Heart right ventricle (tissue), 16 donors: ENCODE data around the gene METTL3. TPM values are rescaled to one million over a fixed set of nuclear protein-coding genes. Genes with fewer than 3 reads are reported as not detected.

Experiments
- ATAC-seq, 8 donors: fragments of 200-7000 bp; cut with Tn5 transposase; one replicate each; pipeline ENCODE4 v1.9.1; 2020; ENCODE audit warnings: mild to moderate bottlenecking in 8 of 8, moderate library complexity in 8 of 8, moderate number of reproducible peaks in 1 of 8
- DNase-seq, 2 donors: peaks; one replicate each; pipeline ENCODE4 v3.0.0-alpha.2; 2020
- H3K27ac ChIP-seq, 10 donors: fragments of 200-600 bp; sonication (generic) in 2 of 10; one replicate each; pipeline versions ENCODE4 v1.5.0 to v1.8.0; 2020 to 2022; ENCODE audit warnings: mild to moderate bottlenecking in 3 of 10
- H3K27me3 ChIP-seq, 7 donors: fragments of 200-600 bp; one replicate each; pipeline ENCODE4 v1.8.0; 2021 to 2022; ENCODE audit warnings: mild to moderate bottlenecking in 2 of 7
- H3K36me3 ChIP-seq, 9 donors: fragments of 200-600 bp; sonication (generic) in 1 of 9; one replicate each; pipeline versions ENCODE4 v1.5.0 to v1.8.0; 2020 to 2022; ENCODE audit warnings: mild to moderate bottlenecking in 2 of 9
- H3K4me1 ChIP-seq, 9 donors: fragments of 200-600 bp; sonication (generic) in 1 of 9; one replicate each; pipeline versions ENCODE4 v1.5.0 to v1.8.0; 2020 to 2022; ENCODE audit warnings: mild to moderate bottlenecking in 4 of 9
- H3K4me3 ChIP-seq, 10 donors: fragments of 200-600 bp; sonication (generic) in 2 of 10; one replicate each; pipeline versions ENCODE4 v1.5.0 to v1.8.0; 2020 to 2022; ENCODE audit warnings: mild to moderate bottlenecking in 7 of 10, moderate library complexity in 2 of 10
- H3K9me3 ChIP-seq, 11 donors: fragments of 200-600 bp in 10 of 11; sonication (generic) in 2 of 11; one replicate each; pipeline versions ENCODE4 v1.5.0 to v1.8.0; 2013 to 2022; ENCODE audit warnings: mild to moderate bottlenecking in 2 of 11, control low read depth in 1 of 11, moderate library complexity in 1 of 11
- CTCF ChIP-seq, 9 donors: fragments of 200-600 bp; sonication (generic) in 2 of 9; IDR thresholded peaks; one replicate each; pipeline versions ENCODE4 v1.5.0 to v1.8.0; 2021 to 2022; ENCODE audit warnings: antibody characterized with exemption in 9 of 9, mild to moderate bottlenecking in 5 of 9, moderate library complexity in 1 of 9
- WGBS, 2 donors: extraction: QIAGEN DNeasy Blood & Tissue Kit; methylation state at CpG; one replicate each; pipeline ENCODE4 v1.1.7; 2013; ENCODE audit warnings: inconsistent platforms in 1 of 2; 5-methylcytosine and 5-hydroxymethylcytosine counted together
- intact Hi-C, 10 donors: fragments of 100-400 bp; cut with DNase I; formaldehyde crosslinking; loops; one replicate each; pipeline versions ENCODE4 v1.11.1 to v1.14.2; 2022
- polyA plus RNA-seq, 2 donors: library from polyadenylated mRNA; stranded (reverse); fragments of 200-250 nt; gene quantifications; one replicate each; pipeline ENCODE4 v1.2.3, GENCODE V29; 2013
- total RNA-seq, 10 donors: library from RNA; stranded (reverse); fragmentation: NEBNext Ultra II Directional in 3 of 10; extraction: Animal tissue kit (Norgen Biotek cat#: 25700) in 3 of 10; gene quantifications; one replicate each; pipeline versions ENCODE4 v1.2.1 to v1.2.4, GENCODE V29; 2021 to 2023
- donor health status: Arrhythmogenic right ventricular cardiomyopathy.
- donor health status: ischemic (EF 13 %, LVEDD 7.1; RV severe dilation, severe dysfunction).
- donor health status: healthy with polysubstance abuse.
- donor health status: DM: no; HTN: yes; CAD: no.
- donor health status: DM: no; HTN: no; CAD: no.
- donor health status: ischemic (EF 25% LVEDD 6.9; RV normal size, moderate dysfunction).
- donor health status: ischemic (EF 25% LVEDD 5.7; RV mildly dilated, moderate dysfunction).
- donor health status: healthy.
- donor health status: DM: yes; HTN: yes; CAD: no.
- donor health status: Ischemic cardiomyopathy.
- donor health status: ischemic (EF 35%, LVEDD 5.7; RV mildly dilated, moderate dysfunction).
- donor health status: nonischemic (EF 11% LVEDD 7.7; RV severe dilation, severe dysfunction).
- donor health status: DM: yes; HTN: yes; CAD: no.
- donor health status: PGD.
- donor health status: ischemic (EF 29% LVEDD 5.4; RV normal size, mild dysfunction).
- donor health status: nonischemic (EF 23%, LVEDD 6.1; RV moderate dilation, normal function).

METTL3 gene
- total and polyA plus RNA-seq, 12 donors, result 21.0 to 46.7 (median 24.0) TPM

GRCh38 chr14:21455912-21456667, 55.0 kb downstream of the METTL3 start, which contains the start of gene CHD8:
Gene CHD8, minus strand, starts transcription at chr14:21456123. Its CDS starts 24,480 bp downstream, at chr14:21431643.
- WGBS, 2 donors, result 0 to 1% methylated on average over 36 of the region's 36 CpGs
- Histone ChIP-seq H3K9me3 (no peaks in the 10 kb centered on the region), H3K27ac (peak within 1 kb of the TSS; percentile 87 to 97 (median 94)), H3K4me3 (peak within 1 kb of the TSS; percentile 77 to 93 (median 87)), H3K36me3 (peaks cover 0 to 33% (median 9%) of the 10 kb centered on the region in 9 donors), H3K27me3 (no peaks in the 10 kb centered on the region), H3K4me1 (peaks cover 6 to 32% (median 25%) of the 10 kb centered on the region in 9 donors)
- peak; percentile 99 to 100 (median 100) for ATAC-seq
- DNase-seq, result peak; percentile 99 to 100
- TF ChIP-seq CTCF (IDR thresholded peaks at IDR 0.05), result peak; percentile 24 to 79 (median 69)
- intact Hi-C loops, result loop anchor here in 8 of 10 donors (1.0 to 10.0 kb wide), 9 partner anchors 19 to 101 kb away; partner anchors contain the start of genes TOX4 (in 6 of the 8), RAB2B (in 2 of the 8), METTL3 (in 1 of the 8) and SUPT16H (in 1 of the 8)

GRCh38 chr14:21455592-21455911, 55.6 kb downstream of the METTL3 start:
- Histone ChIP-seq H3K4me3 (peak overlapping the region; percentile 77 to 93 (median 87)), H3K4me1 (peaks cover 6 to 36% (median 25%) of the 10 kb centered on the region in 9 donors), H3K27me3 (no peaks in the 10 kb centered on the region), H3K36me3 (peaks cover 0 to 27% (median 4%) of the 10 kb centered on the region in 9 donors), H3K9me3 (no peaks in the 10 kb centered on the region), H3K27ac (peak overlapping the region; percentile 30 to 97 (median 94))
- WGBS, 2 donors, result 0 to 1% methylated on average over 17 of the region's 17 CpGs
- no peak for TF ChIP-seq CTCF (IDR thresholded peaks at IDR 0.05)
- ATAC-seq (peak in 7 of 8 donors; percentile 7 to 66 (median 29)), DNase-seq (no peak)
- intact Hi-C loops, result loop anchor here in 5 of 10 donors (2.0 to 10.0 kb wide), 4 partner anchors 19 to 102 kb away; partner anchors contain the start of gene SUPT16H (in 1 of the 5)

GRCh38 chr14:21454843-21455544, 56.1 kb downstream of the METTL3 start:
- intact Hi-C loops, result loop anchor here in 5 of 10 donors (2.0 to 10.0 kb wide), 4 partner anchors 18 to 102 kb away; partner anchors contain the start of gene SUPT16H (in 1 of the 5)
- Histone ChIP-seq H3K4me1 (peaks cover 6 to 40% (median 25%) of the 10 kb centered on the region in 9 donors), H3K27ac (peak overlapping the region in 8 of 10 donors; percentile 91 to 97 (median 94)), H3K36me3 (peaks cover 0 to 22% (median 4%) of the 10 kb centered on the region in 9 donors), H3K4me3 (peak overlapping the region; percentile 77 to 93 (median 87)), H3K9me3 (no peaks in the 10 kb centered on the region), H3K27me3 (no peaks in the 10 kb centered on the region)
- WGBS, 2 donors, result 24 to 30% methylated on average over 15 of the region's 15 CpGs
- ATAC-seq (no peak), DNase-seq (no peak)
- TF ChIP-seq CTCF (IDR thresholded peaks at IDR 0.05), result no peak

GRCh38 chr14:21449899-21450216, 61.3 kb downstream of the METTL3 start:
- Histone ChIP-seq H3K27me3 (no peaks in the 10 kb centered on the region), H3K27ac (no peak overlapping the region), H3K4me3 (no peak overlapping the region), H3K4me1 (peaks cover under 1 to 38% (median 21%) of the 10 kb centered on the region in 9 donors), H3K9me3 (no peaks in the 10 kb centered on the region), H3K36me3 (peaks cover 0 to 12% (median 0%) of the 10 kb centered on the region in 9 donors)
- WGBS, 2 donors, result 90 to 97% methylated on average over 1 of the region's 1 CpG
- intact Hi-C loops, result loop anchor here in 3 of 10 donors (10.0 kb wide), 2 partner anchors 65 to 105 kb away; partner anchors contain the start of gene SUPT16H (in 1 of the 3)
- DNase-seq, result no peak
- ATAC-seq, result no peak
- TF ChIP-seq CTCF (IDR thresholded peaks at IDR 0.05), result no peak
